T-helper 22 cell (primary cell): ENCODE measurements around the gene WDR20.

Experiments
- DNase-seq: peaks from one replicate; pipeline ENCODE4 v3.0.0-alpha.2; 2020; ENCODE audit warnings: low read depth

Gene WDR20

DNA sequence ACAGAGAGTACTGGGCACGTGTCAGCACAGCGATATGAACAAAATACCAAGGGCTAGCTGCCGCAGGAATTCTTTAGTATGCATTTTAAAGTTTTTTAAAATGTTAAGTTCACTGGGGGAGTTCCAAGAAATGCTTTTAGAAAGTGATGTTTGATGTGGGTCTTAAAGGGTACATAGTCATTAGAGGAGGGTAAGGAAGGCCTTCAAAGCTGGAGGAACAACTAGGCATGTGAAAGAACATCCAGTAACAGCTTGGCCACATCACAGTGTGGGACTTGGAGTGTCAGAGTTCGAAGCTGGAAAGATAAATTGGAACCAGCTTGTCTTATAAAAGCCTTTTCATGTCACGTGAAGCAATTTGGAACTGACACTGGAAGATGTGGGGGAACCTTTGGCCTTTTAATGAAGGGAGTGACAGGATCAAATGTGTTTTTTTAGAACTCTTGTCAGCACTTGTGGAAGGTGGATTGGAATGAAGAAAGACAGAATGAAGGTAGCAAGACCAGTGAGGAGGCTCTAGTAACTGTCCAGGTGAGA lies 57.7 kb downstream of the WDR20 start:
- DNase-seq: no peak

DNA sequence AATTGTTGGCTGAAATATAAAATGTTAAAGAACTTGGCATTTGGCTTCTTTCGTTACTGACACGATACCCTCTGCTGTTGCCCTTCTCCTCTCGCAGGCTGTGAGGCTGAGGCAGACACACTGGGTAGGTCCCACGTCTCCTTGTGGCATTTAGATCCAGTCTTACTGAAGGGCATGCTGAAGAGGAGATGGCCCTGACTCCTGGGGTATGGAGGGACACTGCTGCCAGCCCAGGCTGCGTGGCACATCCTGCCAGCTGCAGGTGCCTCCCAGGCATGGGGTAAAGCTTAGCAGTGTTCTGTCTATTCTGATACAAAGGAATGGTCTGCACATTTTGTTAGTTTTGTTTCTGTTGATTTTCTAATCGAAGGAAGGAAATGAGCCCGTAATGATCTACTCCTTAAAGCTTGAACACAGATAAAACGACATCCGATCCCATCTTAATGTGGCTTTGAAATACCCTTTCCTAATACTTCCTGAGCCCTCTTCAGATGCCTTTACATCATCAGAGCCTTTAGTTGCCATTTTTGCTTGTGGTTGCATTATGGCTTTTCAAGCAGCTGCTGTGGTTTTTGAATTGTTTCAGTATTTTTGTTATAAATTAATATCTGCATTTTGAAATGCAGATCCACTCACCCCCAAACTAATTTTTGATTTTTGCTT lies 61.1 kb downstream of the WDR20 start:
- DNase-seq: no peak

DNA sequence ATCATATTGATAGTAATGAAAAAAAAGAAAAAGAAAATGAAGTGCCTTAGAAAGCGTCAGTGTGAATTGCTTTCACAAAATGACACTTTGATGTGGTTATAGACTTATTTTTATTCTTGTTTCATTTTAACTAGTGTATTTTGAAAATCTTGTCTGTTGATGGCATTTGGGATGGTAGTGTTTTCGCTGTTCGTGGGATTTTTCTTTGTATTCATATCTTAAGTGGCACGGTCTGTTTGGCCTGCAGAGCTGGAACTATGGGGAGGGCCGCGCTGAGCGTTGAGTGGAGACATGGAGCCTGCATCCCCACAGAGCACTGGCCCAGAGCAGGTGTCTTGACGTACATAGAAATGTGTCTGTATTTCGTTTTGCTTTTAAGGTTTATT lies 61.6 kb downstream of the WDR20 start:
- no peak for DNase-seq

DNA sequence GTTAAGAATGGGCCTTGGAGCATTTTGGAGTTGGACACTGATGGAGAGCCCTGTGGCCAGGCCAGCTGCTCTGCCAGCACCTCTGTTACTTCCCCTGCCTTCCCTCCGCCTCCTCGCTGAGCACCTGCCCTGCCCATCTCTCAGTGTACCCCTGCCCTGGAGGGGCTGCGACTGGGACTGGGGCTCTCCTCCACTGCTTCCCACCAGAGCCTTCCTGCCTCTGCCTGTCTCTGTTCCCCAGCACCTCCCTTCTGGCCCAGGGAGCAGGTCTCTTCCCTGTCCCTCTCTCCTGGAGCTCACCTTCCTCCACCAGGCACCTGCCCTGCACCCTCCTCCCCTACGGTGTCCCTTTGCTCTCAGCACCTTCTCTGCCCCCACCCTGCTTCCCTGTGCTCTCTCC lies 62.1 kb downstream of the WDR20 start:
- no peak for DNase-seq

DNA sequence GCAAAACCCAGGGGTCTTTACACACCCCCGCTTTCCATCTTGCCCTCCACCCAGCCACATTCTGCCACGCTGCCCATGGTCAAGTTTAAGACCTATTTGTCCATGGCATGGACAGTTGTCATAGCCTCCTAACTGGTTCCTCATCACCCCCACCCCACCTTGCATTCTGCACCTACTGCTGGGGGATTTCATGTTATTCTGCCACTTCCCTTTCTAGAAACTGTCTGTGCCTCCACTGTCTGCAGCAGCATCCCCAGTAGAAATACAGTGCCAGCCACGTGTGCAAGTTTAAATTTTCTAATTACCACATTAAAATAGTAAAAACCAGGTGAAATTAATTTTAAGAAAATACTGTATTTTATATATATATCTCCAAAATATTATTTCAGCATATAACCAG lies 63.2 kb downstream of the WDR20 start:
- DNase-seq: no peak

DNA sequence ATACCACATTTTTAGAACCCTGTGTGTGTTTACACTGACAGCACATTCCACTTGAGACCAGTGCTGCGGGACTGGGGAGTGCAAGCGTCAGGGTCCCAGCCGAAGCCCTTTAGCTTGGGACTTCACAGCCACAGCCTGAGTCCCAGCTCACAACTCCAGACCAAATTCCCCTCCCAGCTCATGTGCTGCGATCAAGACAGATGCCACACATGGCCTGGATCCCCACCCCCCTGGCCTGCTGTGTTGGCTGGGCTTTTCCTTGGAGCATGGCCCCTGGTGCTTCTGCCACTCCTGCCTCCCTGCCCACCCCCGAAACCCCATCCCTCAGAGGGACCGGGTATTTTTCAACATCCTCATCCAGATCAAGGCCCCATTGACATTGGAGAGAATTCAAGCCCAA lies 63.7 kb downstream of the WDR20 start:
- DNase-seq: no peak

DNA sequence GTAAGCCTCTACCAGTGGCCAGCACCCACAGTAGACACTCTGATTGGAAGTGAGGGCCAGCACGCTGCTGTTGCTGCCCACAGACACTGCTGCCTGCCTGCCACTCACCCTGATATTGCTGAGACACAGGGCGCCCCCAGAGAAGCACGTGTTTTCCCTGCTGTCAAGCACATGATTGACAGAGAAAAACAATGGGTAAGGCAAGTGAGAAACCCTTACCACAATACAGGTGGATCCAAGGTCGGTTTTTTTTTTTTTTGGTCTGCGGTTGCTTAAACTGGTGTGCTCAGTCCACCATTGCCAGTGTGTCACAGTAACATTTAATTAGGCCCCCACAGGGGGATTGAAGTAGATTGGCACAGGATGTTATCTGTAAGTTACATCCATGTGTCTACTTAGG lies 65.9 kb downstream of the WDR20 start:
- DNase-seq: no peak

DNA sequence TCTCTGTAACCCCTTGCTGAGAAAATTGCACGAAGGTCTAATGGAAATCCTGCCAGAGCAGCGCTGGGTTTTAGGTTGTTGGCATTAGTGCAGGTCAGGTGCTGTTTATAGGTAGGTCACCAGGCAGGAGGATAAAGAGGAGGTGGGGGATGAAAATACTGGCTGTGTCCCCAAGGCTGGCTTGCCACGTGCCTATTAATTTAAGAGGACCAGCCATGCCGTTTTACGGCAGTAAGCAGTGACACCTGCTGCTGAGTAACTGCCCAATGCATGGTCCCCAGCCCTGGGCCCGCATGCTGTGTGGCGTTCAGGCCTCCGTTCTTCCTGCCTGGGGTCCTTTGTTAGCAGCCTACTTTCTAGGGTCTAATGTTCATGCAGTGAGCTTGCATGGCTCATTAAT lies 67.2 kb downstream of the WDR20 start:
- DNase-seq: no peak

DNA sequence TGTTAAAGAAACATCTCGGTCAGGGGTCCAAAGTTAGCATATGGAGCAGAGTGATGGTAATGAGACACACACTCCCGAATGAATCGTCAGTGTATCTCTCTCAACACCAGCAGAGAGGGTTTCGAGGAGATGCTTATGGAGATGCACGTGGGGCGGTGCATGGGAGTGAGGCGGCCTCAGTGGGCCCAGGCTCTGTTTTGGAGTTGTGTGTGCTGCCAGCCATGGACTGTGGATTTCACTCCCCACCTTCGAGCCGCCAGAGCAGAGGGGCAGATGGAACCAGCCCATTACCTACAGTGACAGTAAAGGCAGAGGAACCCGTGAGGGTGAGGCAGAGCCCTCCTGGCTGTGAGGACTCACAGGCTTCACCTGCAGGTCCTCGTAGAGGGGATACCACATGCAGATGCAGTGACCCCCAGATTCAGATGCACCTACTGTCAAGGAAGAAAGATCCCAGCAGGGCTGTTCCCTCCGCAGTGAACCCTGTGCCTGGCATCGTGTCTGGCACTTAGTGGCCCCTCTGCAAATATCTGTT lies 68.2 kb downstream of the WDR20 start:
- DNase-seq: no peak

DNA sequence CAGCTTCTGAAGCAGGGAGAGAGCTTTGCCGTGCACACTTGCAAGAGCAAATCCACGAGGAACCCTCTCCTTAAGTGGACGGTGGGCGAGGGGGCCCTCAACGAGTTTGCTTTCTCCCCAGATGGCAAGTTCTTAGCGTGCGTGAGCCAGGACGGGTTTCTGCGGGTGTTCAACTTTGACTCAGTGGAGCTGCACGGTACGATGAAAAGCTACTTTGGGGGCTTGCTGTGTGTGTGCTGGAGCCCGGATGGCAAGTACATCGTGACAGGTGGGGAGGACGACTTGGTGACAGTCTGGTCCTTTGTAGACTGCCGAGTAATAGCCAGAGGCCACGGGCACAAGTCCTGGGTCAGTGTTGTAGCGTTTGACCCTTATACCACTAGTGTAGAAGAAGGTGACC lies 69.0 kb downstream of the WDR20 start:
- DNase-seq: no peak

DNA sequence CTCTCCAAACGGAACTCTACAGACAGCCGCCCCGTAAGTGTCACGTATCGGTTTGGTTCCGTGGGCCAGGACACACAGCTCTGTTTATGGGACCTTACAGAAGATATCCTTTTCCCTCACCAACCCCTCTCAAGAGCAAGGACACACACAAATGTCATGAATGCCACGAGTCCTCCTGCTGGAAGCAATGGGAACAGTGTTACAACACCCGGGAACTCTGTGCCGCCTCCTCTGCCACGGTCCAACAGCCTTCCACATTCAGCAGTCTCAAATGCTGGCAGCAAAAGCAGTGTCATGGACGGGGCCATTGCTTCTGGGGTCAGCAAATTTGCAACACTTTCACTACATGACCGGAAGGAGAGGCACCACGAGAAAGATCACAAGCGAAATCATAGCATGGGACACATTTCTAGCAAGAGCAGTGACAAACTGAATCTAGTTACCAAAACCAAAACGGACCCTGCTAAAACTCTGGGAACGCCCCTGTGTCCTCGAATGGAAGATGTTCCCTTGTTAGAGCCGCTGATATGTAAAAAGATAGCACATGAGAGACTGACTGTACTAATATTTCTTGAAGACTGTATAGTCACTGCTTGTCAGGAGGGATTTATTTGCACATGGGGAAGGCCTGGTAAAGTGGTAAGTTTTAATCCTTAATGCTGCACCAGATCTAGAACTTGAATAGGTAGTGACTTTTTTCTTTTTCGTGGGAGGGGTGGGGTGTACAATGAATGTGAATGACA lies 69.7 kb downstream of the WDR20 start:
- no peak for DNase-seq

DNA sequence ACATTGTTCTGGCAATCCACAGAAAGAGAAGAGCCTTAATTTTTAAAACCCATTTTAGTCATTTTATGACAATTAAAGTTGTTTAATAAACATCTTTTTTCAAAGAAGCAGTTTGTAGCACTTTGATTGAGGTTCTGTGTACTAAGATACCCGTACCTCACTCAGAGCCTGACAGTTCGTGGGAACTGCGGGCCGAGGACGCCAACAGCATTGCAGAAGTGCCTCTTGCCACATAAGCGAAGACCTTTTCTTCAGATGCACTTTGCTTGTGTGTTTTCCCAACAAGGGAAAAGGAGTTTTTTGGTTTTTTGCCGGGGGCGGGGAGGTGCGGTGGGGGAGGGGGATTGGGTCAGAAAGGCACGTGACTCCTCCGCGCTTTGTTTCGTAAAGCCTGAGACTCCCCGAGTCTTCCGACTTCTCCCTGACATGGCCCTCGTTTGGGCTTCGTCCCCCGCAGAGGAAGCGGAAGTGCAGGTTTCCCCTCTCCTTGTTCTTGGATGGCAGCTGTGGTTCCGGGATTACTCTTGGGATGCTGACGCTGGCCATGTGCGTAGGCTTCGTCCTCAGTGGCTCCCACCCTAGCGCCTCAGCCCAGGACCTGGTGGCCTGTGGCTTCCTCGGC lies 70.8 kb downstream of the WDR20 start:
- no peak for DNase-seq

DNA sequence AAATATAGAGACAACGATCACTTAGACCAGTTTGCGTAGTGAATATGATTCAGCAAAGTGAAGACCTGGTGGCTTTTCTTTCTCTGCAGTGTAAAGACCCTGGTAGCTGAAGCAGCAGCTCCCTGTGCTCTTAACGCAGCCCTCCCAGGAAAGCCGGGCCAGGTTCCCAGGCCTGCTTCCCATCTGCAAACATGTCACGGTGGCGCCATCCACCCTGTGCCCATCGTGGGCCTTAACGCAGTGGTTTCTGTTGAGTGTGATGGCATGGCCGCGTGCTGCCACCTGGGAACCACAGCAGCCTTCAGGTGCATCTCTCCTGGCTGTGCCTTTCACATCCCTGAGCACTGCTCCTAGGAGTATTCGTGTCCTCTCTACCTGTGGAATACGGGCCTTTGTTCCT lies 71.5 kb downstream of the WDR20 start:
- DNase-seq: no peak

DNA sequence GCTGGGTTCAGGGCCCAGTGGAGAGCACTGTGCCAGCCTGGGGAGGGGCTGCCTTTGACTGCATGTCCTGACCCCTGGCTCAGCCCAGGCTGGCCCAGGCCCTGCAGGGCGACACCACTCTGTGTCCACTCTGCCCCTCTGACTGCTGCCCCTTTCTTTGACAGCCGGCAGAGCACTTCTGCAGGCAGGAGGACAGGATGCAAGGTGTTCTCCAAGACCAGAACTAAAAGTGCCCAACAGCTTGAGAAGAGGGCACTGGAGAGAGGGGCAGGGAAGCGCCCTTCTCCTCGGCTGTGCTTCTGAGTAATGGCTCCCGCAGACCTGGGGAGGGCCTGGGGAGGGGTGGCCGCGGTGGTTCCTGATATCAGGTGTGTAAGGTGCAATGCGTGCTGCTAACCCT lies 72.7 kb downstream of the WDR20 start:
- DNase-seq: no peak

DNA sequence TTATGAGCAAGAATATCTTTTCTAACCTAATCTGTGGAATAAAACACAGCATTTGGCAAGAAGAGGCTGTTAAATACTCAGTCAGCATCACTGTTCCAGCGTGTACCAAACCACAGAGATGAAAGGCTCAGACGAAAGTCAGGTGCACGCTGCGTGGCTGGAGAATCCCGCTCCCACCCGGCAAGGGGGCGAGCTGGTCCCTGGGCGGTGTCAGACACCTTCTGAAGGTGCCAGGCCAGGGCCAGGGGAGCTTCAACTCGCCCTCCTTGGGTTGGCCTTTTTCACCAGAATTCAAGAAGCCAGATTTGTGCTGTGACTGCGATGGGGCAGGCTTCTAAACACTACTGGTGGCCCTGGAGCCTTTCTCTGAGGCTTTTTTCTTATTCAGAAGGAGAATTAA lies 73.1 kb downstream of the WDR20 start:
- no peak for DNase-seq

DNA sequence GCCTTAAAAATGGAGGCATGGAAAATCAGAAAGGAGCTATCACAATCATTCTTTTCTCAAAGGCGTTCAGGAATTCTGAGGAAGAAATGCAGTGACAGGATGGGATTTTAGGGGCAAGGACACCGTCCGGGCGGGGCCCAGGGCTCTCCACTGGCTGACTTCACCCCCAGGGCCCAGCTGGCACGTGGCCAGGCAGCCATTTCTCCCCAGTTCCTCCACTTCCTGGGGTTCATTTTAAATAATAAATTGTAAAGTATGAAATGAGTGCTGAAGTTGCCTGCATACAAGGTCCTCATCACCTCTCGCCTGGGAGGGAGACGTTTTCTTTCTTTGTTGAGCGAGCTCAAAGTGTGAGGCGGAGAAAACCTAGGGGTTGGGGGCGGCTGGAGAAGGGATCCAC lies 73.8 kb downstream of the WDR20 start:
- no peak for DNase-seq

DNA sequence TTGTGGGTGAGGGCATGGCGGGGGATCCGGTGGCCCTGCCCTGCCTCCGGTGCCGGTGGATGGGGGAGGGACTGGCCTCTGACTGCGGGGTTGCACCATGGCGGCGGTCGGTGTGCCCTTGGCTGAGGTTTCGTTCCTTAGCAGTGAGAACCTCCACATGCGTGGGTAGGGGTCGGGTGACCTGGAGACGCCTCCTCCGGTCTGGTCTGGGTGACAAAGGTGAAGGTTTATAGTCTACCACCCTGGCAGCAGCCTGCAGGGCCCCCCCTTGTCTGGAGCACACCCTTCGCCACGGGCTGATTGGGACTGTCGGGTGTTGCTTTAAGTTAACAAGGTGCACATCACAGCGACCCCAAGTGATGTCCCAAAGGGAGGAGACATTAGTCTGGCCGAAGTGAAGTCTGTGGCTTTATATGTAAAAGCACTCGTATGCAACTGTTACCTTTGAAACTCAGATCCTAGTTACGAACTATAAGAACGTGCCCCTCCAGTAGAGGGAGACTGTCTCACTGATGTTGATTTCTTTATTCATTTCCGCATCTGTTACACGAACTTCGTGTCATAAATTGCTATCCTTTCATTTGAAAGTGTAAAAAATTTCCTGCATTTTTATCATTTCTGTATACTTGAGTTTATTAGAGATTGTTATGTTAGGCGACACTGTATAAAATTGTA lies 74.4 kb downstream of the WDR20 start:
- DNase-seq: no peak

DNA sequence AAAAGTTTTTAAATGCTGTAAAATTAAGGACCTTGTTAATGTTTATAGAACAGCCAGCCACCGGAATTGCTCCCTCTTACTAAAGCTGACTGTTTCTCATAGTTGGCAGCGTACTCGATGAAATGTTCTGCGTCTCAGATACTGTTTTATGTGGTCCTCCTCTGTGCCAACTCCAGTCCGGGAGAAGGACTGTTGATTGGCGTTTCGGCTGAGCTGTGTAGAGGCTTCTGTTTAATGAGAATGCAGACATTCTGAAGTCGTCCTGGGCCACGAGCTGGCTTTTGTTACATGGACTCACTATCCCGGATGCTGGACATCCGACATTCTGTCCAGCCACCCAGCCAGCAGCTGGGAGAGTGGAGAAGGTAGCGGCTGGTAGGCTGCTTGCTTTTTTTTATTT lies 75.4 kb downstream of the WDR20 start:
- DNase-seq: no peak

DNA sequence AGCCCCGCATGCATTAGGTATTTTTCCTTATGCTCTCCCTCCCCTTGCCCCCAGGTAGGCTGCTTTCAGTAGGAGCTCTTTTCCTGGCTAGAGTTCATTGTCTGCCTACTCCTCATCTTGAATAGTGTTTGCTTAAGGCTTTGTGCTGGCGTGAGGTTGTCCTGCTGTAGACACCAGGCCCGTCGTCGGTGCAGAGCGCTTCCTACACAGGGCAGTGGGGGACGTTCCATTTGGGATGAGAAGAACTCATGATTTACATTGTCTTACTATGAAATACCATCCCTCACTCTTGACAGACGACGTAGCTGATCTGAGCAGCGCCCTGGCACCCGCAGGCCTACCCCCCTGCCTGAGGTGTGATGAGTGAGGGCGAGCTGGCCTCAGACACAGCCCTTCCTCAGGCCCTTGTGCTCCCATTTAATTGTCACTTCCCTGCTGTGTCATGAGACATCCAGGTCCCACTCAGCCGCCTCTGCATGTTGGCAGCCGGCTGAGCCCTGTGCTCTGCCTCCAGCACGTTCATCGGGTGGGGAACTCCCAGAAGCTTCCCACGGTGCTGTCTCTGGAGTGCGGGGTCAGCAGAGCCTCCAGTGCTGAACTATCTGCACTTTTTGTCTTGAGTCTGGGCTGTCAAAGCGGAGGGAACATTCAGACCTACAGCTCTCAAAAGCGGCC lies 76.0 kb downstream of the WDR20 start:
- DNase-seq: no peak

DNA sequence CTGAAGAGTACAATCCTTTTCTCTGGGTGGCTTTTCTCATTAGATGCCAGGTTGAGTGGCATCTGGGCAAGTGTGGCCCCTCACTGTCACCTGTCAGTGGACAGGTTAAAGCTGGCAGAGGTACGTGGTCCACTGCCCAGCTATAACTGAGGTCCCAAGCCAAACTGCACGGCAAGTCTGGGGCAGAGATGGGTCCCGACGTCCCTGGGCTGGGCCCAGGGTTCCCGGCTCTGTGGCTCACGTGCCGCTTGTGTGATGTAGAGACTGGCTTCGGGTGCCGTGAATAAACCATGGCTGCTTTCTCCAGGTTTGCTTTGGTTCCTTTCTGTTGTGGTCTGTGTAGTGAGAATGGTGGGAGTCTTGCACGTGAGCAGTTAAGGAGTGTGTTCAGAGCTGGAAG lies 77.7 kb downstream of the WDR20 start:
- no peak for DNase-seq

DNA sequence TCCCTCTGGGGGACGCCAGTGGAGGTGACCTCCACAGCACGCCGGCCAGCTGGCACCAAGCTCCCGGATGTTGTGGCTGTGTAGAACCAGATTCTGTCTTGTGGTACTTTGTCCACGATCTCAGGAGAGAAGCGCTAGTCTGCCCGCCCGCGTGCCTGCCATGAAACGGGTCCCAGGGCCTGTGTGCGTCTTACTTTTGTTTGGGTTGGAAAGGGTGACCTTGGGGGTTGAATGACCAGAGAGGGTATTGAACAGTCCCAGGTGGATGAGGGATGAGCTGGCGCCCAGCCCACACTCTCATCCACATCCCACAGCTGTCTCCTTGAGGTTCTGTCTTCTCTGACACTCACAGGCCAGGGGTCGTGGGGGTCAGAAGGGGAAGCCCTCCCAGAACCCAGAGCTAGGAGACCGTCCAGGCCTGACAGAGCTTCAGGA lies 78.3 kb downstream of the WDR20 start:
- no peak for DNase-seq

DNA sequence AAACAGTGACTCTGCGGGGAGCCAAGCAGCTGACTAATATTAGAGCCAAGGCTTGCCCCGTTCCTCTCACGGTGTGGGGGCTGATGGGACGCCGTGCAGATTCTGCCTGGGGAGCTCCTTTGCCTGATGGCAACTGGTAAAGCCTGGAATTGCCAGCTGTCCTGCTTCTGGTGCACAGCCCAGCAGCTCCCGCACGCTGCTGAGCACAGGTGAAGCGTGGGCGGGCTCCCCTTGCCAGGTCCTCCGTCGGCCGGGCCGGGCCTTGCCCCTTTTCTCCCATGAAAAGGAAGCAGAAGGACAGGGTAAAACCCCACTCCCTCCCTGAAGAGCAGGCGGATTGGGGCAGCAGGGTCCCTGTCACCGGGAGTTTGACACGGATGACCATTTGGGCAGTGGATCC lies 79.0 kb downstream of the WDR20 start:
- DNase-seq: no peak
